B cell (primary cell): ENCODE measurements around the gene IL31. TPM values are rescaled to one million over a fixed set of nuclear protein-coding genes. Genes with fewer than 3 reads are reported as not detected.

Experiments used
- ATAC-seq: fragments of 200-7000 bp; cut with Tn5 transposase; one replicate; pipeline ENCODE4 v1.10.0; 2021; ENCODE audit warnings: low read depth, mild to moderate bottlenecking, moderate number of reproducible peaks, moderate library complexity
- CTCF ChIA-PET: fragments of 350-600 bp; sonication (Branson Sonifier 250); formaldehyde crosslinking; loops from one replicate; lab custom pipeline; 2021; ENCODE audit warnings: antibody characterized with exemption, inconsistent platforms; lab: Charles Lee
- POLR2A ChIA-PET: fragments of 350-600 bp; sonication (Branson Sonifier 250); formaldehyde crosslinking; loops from one replicate; lab custom pipeline; 2021; ENCODE audit warnings: antibody characterized with exemption; lab: Charles Lee
- DNase-seq: peaks from one replicate; pipeline ENCODE4 v3.0.0; 2013
- H2AFZ ChIP-seq: 2 replicates; pipeline ENCODE4 v1.6.1; 2012; ENCODE audit warnings: mild to moderate bottlenecking, low read depth, low read length; ENCODE audit not compliant: insufficient read depth, poor library complexity, severe bottlenecking
- H3K27ac ChIP-seq, 2 donors: 1 replicate in 1 of 2; 2 replicates in 1 of 2; pipeline ENCODE4 v1.5.1; 2012 to 2013; ENCODE audit warnings: low read length in 2 of 2, mild to moderate bottlenecking in 2 of 2, moderate library complexity in 1 of 2
- H3K27me3 ChIP-seq, 4 experiments: fragments of 200-600 bp in 1 of 4; sonication (generic) in 1 of 4; replicated peaks in 1 of 4; 1 replicate in 2 of 4; 2 replicates in 2 of 4; pipeline versions ENCODE4 v1.6.1 to v1.7.0; 2013 to 2016; ENCODE audit warnings: low read length in 3 of 4, mild to moderate bottlenecking in 2 of 4, mixed read lengths in 1 of 4, moderate library complexity in 1 of 4; ENCODE audit not compliant: insufficient read depth in 4 of 4, control insufficient read depth in 3 of 4; ENCODE audit errors: control extremely low read depth in 1 of 4
- H3K36me3 ChIP-seq, 2 experiments: replicated peaks in 1 of 2; 1 replicate in 1 of 2; 2 replicates in 1 of 2; pipeline versions ENCODE4 v1.6.1 to v1.7.1; 2013; ENCODE audit warnings: low read length in 1 of 2; ENCODE audit not compliant: insufficient read depth in 2 of 2, control insufficient read depth in 1 of 2; ENCODE audit errors: control extremely low read depth in 1 of 2, extremely low read depth in 1 of 2
- H3K4me1 ChIP-seq, 2 donors: fragments of 200-600 bp in 1 of 2; sonication (generic) in 1 of 2; 1 replicate in 1 of 2; 2 replicates in 1 of 2; pipeline versions ENCODE4 v1.5.1 to v1.6.1; 2013 to 2017; ENCODE audit warnings: low read length in 2 of 2; ENCODE audit not compliant: control insufficient read depth in 2 of 2, insufficient read depth in 2 of 2
- H3K4me2 ChIP-seq: replicated peaks from 2 replicates; pipeline ENCODE3; 2012; ENCODE audit warnings: mild to moderate bottlenecking, low read depth, low read length; ENCODE audit not compliant: poor library complexity, severe bottlenecking
- H3K4me3 ChIP-seq, 5 experiments: fragments of 200-600 bp in 1 of 5; sonication (generic) in 1 of 5; 1 replicate in 3 of 5; 2 replicates in 2 of 5; pipeline versions ENCODE4 v1.5.1 to v1.7.0; 2011 to 2016; ENCODE audit warnings: low read length in 4 of 5, mild to moderate bottlenecking in 4 of 5, low read depth in 2 of 5, control low read depth in 1 of 5, moderate library complexity in 1 of 5; ENCODE audit not compliant: insufficient read depth in 1 of 5; ENCODE audit errors: control extremely low read depth in 1 of 5, extremely low read depth in 1 of 5
- H3K79me2 ChIP-seq: fragments of 200-600 bp; sonication (generic); one replicate; pipeline ENCODE4 v1.6.0; 2016; ENCODE audit warnings: low read length; ENCODE audit not compliant: control insufficient read depth, insufficient read depth
- H3K9ac ChIP-seq: fragments of 200-600 bp; sonication (generic); 2 replicates; pipeline ENCODE4 v1.6.1; 2017; ENCODE audit warnings: mild to moderate bottlenecking, low read length, moderate library complexity
- H3K9me3 ChIP-seq, 3 donors: one replicate each; pipeline versions ENCODE4 v1.6.1 to v1.7.1; 2013; ENCODE audit warnings: low read length in 2 of 3; ENCODE audit not compliant: control insufficient read depth in 2 of 3, insufficient read depth in 1 of 3; ENCODE audit errors: control extremely low read depth in 1 of 3
- H4K20me1 ChIP-seq: 2 replicates; pipeline ENCODE4 v1.6.0; 2012; ENCODE audit warnings: mild to moderate bottlenecking, low read length; ENCODE audit not compliant: insufficient read depth, control insufficient read depth, poor library complexity, severe bottlenecking
- H3K27ac Mint-ChIP-seq: one replicate; pipeline ENCODE4 v1.8.0; 2021; ENCODE audit warnings: mixed read lengths
- H3K27me3 Mint-ChIP-seq: one replicate; pipeline ENCODE4 v1.8.0; 2021; ENCODE audit warnings: mixed read lengths
- H3K4me1 Mint-ChIP-seq: one replicate; pipeline ENCODE4 v1.8.0; 2021; ENCODE audit warnings: mixed read lengths
- H3K4me3 Mint-ChIP-seq: one replicate; pipeline ENCODE4 v1.8.0; 2021; ENCODE audit warnings: mixed read lengths
- H3K9me3 Mint-ChIP-seq: one replicate; pipeline ENCODE4 v1.8.0; 2022; ENCODE audit warnings: mixed read lengths; ENCODE audit not compliant: insufficient read depth
- EZH2 ChIP-seq: IDR thresholded peaks from 2 replicates; pipeline ENCODE4 v1.6.1; 2012; ENCODE audit warnings: borderline replicate concordance, low read depth, mild to moderate bottlenecking, moderate library complexity, low read length; ENCODE audit not compliant: insufficient read depth, poor library complexity, severe bottlenecking
- WGBS: methylation state at CpG from one replicate; pipeline ENCODE4 v1.1.5; 2013; ENCODE audit warnings: missing lambda C conversion rate; ENCODE audit not compliant: insufficient coverage; 5-methylcytosine and 5-hydroxymethylcytosine counted together
- intact Hi-C: fragments of 100-400 bp; cut with micrococcal nuclease; formaldehyde crosslinking; loops from one replicate; pipeline ENCODE4 v1.10.0; 2022
- polyA plus RNA-seq: library from polyadenylated mRNA; depleted of rRNA; stranded (reverse); fragments of >200 nt; gene quantifications from 2 replicates; pipeline ENCODE4 v1.2.3, GENCODE V29; 2012
- total RNA-seq, 2 donors: library from RNA; stranded (reverse); fragments of 120-200 nt in 1 of 2; gene quantifications; 1 replicate in 1 of 2; 2 replicates in 1 of 2; pipeline versions ENCODE4 v1.2.3 to v1.2.4, GENCODE V29; 2013 to 2022
- TF ChIP-seq, protein P1 (sequence below): fragments of 200-600 bp; IDR thresholded peaks from one replicate; pipeline ENCODE4 v1.8.0; 2022; ENCODE audit warnings: antibody characterized with exemption, mild to moderate bottlenecking

The IL31 gene
- total and polyA plus RNA-seq, 2 donors (not counting 1 experiment from before 2014, with no cell fraction given) = not detected

DNA sequence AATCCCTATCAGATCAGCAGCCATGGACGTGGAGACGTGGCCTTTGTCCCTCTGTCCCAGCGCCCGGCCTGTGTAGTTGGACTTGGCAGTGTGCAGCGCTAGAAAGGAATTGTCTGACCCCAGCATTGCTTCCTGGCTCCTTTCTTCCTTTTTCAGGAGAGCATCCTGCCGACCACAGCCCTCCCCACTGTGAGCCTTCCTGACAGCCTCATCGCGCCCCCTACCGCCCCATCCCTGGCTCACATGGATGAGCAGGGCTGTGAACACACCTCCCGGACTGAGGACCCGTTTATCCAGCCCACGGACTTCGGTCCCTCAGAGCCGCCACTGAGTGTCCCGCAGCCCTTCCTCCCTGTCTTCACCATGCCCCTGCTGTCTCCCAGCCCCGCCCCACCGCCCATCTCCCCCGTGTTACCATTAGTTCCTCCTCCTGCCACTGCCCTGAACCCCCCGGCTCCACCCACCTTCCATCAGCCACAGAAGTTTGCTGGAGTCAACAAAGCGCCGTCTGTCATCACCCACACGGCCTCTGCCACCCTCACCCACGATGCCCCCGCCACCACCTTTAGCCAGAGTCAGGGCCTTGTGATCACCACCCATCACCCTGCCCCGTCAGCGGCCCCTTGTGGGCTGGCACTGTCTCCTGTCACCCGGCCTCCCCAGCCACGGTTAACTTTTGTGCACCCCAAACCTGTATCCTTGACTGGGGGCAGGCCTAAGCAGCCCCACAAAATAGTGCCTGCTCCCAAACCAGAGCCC lies 40.6 kb downstream of the IL31 start:
- intact Hi-C loops = no loop called here

DNA sequence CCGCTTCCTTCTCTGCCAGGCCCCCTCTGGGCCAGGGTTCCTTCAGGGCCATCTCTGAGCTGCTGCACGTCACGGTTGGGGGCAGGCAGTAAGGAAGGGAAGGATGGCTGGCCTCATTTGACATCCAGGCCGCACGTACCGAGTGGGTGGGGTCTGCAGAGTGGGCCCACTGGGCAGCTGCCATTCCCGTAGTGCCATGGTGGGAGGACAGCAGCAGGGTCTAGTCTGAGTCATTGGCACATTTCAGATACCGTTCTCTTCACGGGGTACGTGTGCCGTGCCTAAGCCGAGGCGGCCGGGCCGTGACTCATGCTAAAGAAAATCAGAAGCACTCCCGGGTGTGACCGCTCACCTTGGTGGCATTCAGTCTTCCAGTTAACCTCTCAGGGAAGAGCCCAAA lies 43.9 kb downstream of the IL31 start:
- peaks cover 4 to 68% of the 10 kb centered on the region in 2 experiments for H3K36me3 ChIP-seq
- no peak overlapping the region for H3K4me3 ChIP-seq
- intact Hi-C loops = no loop called here
- peaks cover 34% of the 10 kb centered on the region for H4K20me1 ChIP-seq
- H3K4me2 ChIP-seq = no peak overlapping the region
- no peak overlapping the region for H3K9ac ChIP-seq
- ATAC-seq = no peak
- CTCF ChIA-PET = interaction anchor here (0.7 to 9.7 kb wide), 4 partner anchors 59 to 212 kb away, joined by 3 to 154 read pairs (median 6); partner anchors contain the start of gene CFAP251
- POLR2A ChIA-PET = interaction anchor here (0.6 kb wide), 1 partner anchor 52 kb away, joined by 5 read pairs; the partner anchor contains the start of gene MLXIP
- DNase-seq = no peak
- no peaks in the 10 kb centered on the region for H3K27me3 ChIP-seq
- no peak overlapping the region for H2AFZ ChIP-seq
- Mint-ChIP-seq H3K4me1 (no peaks in the 10 kb centered on the region), H3K4me3 (no peak overlapping the region), H3K9me3 (no peaks in the 10 kb centered on the region), H3K27ac (no peak overlapping the region), H3K27me3 (no peaks in the 10 kb centered on the region)
- WGBS = 97% methylated on average over 17 of the region's 17 CpGs
- peaks cover 25% of the 10 kb centered on the region for H3K79me2 ChIP-seq
- H3K9me3 ChIP-seq = no peaks in the 10 kb centered on the region
- H3K4me1 ChIP-seq = no peaks in the 10 kb centered on the region
- H3K27ac ChIP-seq = no peak overlapping the region
- TF ChIP-seq, protein P1, sequence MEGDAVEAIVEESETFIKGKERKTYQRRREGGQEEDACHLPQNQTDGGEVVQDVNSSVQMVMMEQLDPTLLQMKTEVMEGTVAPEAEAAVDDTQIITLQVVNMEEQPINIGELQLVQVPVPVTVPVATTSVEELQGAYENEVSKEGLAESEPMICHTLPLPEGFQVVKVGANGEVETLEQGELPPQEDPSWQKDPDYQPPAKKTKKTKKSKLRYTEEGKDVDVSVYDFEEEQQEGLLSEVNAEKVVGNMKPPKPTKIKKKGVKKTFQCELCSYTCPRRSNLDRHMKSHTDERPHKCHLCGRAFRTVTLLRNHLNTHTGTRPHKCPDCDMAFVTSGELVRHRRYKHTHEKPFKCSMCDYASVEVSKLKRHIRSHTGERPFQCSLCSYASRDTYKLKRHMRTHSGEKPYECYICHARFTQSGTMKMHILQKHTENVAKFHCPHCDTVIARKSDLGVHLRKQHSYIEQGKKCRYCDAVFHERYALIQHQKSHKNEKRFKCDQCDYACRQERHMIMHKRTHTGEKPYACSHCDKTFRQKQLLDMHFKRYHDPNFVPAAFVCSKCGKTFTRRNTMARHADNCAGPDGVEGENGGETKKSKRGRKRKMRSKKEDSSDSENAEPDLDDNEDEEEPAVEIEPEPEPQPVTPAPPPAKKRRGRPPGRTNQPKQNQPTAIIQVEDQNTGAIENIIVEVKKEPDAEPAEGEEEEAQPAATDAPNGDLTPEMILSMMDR = no peak
- no peak for TF ChIP-seq EZH2

More for the DNA sequence above, 40.6 kb downstream of the IL31 start:
- Mint-ChIP-seq H3K4me3 (no peak overlapping the region), H3K27ac (no peak overlapping the region), H3K4me1 (no peaks in the 10 kb centered on the region), H3K27me3 (no peaks in the 10 kb centered on the region), H3K9me3 (no peaks in the 10 kb centered on the region)
- ChIA-PET CTCF (interaction anchor here (1.7 kb wide), 1 partner anchor 11 kb away, joined by 10 read pairs; no protein-coding TSS in a partner anchor), POLR2A (interaction anchor here (0.5 kb wide), 1 partner anchor 321 kb away, joined by 3 read pairs; no protein-coding TSS in a partner anchor)
- H3K4me1 ChIP-seq = no peaks in the 10 kb centered on the region
- no peaks in the 10 kb centered on the region for H3K9me3 ChIP-seq
- DNase-seq = no peak
- no peak for ATAC-seq
- H3K27me3 ChIP-seq = no peaks in the 10 kb centered on the region
- H3K4me2 ChIP-seq = no peak overlapping the region
- no peak overlapping the region for H3K27ac ChIP-seq
- H2AFZ ChIP-seq = no peak overlapping the region
- TF ChIP-seq, protein P1 = no peak
- TF ChIP-seq EZH2 = no peak
- WGBS = 93% methylated on average over 28 of the region's 28 CpGs
- H3K4me3 ChIP-seq = no peak overlapping the region
- peaks cover 3 to 67% of the 10 kb centered on the region in 2 experiments for H3K36me3 ChIP-seq
- no peak overlapping the region for H3K9ac ChIP-seq
- H3K79me2 ChIP-seq = no peaks in the 10 kb centered on the region
- H4K20me1 ChIP-seq = peaks cover 5% of the 10 kb centered on the region
